Panc1 (cell line): ENCODE results near the gene DLX3.

Experiments
- CTCF ChIP-seq: fragments of 450-650 bp; IDR thresholded peaks from 2 replicates; pipeline ENCODE4 v1.5.1; 2017; ENCODE audit warnings: mild to moderate bottlenecking
- POLR2AphosphoS5 ChIP-seq: IDR thresholded peaks from 2 replicates; pipeline ENCODE4 v1.6.1; 2012; ENCODE audit warnings: mild to moderate bottlenecking, low read depth, low read length, moderate library complexity
- TCF7L2 ChIP-seq: IDR thresholded peaks from 2 replicates; pipeline ENCODE4 v1.6.1; 2011; ENCODE audit warnings: mild to moderate bottlenecking, low read depth, low read length, inconsistent platforms

GRCh38 chr17:49996121-49996494 is 1.1 kb upstream of the DLX3 start:
- no peak for TF ChIP-seq POLR2AphosphoS5
- no peak for TF ChIP-seq TCF7L2
- TF ChIP-seq CTCF, result no peak
